Metanephros (tissue), 2 donors: ENCODE results near the gene PIGO. TPM values are rescaled to one million over a fixed set of nuclear protein-coding genes. Genes with fewer than 3 reads are reported as not detected.

Experiments
- small RNA-seq: library from RNA; depleted of rRNA; stranded (forward); fragments of <200 nt; gene quantifications from one replicate; pipeline ENCODE3, GENCODE V24; 2014; ENCODE audit warnings: low replicate concordance
- total RNA-seq: library from RNA; depleted of rRNA; stranded (reverse); fragments of >200 nt; gene quantifications from one replicate; pipeline ENCODE4 v1.2.3, GENCODE V29; 2014

PIGO gene
- 24.0 TPM for total RNA-seq

DNA sequence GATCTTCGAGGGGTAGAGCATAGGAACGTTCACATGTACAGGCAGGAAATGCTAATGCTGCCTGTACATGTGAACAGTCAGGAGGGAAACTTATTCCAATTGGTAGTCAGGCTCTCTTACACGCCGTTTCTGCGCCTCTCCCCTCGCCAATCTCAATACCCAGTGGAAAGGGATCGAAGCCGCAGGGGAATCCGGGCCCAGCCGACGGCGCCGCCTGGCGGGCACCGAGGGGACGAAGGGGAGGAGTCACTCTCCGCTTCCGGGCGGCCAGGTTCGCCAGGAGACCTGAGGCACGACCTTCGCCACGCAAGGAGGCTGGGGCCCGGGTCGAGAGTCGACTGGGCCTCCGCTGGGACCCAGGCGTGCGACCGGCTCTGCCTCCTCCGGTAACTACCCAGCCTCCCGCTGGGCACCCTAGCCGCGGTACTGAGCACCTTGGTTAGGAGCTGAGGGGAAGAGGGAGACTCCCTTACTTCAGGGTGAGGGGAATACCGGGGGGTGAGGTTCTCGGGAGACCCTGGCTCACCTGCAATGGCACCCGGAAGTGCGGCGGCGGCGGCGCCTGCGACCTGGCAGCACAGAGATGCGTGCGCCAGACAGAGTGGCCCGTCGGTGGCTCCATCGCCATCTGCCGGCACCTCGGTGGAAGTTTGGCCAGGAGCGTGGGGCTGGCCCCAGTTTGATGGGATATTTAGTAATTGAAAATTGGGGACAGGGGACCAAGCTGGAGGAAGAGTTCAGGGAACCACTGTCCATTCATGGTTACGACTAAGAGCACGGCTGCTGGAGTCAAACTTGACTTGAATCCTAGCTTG is at the start of gene PIGO:
Gene PIGO (minus strand): TSS at position 557 of the 815 bp plus-strand sequence. CDS start 1,026 bp downstream, outside the sequence.

DNA sequence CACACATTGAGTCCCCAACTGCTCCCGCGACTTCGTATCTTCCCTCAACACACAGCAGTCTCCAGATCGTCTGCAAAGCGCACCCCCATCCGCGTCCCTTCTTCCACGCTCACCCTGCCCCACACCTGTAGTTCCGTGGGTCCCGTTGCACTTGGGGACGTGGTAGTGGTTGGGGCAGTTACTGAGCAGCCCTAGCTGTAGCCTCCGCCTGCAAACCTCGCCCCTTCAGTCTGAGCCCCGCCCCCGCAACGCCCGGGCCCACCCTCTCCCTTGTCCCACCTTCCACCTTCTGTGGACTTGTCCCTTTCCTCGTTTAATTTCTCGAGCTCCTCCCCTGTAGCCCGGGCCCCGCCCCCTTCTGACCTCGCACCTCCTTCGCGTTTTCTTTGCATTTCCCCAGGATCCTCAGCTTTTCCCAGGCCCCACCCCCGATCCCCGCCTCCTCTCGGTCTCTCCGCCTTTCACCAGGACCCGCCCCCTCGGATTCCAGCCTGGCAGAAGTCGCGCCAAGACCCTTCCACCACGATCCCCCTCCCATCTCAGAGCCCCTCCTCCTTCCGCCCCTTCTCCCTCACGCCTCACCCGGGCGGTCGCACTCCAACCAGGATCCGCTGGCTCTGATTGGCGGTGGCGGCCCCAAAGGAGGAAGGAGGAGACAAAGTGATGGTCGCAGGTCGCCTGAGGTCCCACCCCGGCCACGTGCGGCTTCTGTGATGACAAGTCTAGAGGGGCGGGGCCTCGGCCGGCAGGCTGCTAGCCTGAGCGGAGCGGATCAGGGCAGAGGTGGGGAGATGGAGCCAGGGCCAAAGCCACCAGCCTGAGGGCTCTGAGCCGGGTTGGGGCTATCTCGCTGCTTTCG is 19.5 kb upstream of the PIGO start, which contains the start of gene ATOSB:
Gene ATOSB (minus strand): TSS at position 183 of the 859 bp plus-strand sequence. CDS start 7,588 bp downstream, outside the sequence.

DNA sequence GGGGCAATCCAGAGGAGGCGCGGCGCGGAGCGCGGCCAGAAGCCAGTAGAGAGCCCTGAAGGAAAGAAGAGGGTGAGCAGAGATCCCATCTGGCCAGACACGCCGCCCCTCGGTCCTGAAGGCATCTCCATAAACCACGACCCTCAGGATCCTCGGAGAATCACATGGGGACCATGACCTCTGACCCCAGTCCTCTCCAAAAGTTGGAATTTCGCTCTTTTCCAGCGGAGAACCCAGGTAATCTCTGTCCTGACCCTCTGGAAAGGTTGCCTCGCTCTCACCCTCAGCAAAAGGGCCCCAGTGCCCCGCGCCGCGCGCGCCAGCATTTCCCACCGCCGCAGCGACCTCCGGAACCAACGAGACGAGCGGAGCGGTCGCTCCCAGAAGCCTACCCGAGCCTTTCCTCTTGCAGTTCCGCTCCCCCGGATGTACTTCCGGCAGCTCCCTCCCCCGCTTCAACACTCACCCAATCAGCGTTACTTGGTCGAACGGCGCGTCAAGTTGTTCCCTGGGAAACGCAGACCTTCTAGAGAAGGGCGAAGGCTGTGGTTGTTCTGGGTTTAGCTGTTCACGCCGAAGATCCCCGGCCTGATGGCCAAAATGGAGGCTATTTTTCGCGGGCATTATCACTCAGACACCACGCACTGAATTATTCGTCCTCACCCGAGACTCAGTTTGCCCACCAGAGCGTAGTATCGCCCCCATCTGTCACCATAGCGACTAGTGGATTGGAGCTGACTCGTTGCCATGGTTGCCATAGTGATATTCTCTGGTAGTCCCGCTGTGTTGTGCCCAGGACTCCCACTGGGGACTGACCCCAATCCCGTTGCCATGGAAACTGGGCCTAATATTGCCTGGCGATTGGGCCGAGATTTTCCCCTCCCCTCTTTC is 6.6 kb upstream of the PIGO start, which contains the start of gene STOML2:
Gene STOML2 (minus strand): TSS at position 363 of the 891 bp plus-strand sequence. CDS start 37 bp downstream, at position 326.

DNA sequence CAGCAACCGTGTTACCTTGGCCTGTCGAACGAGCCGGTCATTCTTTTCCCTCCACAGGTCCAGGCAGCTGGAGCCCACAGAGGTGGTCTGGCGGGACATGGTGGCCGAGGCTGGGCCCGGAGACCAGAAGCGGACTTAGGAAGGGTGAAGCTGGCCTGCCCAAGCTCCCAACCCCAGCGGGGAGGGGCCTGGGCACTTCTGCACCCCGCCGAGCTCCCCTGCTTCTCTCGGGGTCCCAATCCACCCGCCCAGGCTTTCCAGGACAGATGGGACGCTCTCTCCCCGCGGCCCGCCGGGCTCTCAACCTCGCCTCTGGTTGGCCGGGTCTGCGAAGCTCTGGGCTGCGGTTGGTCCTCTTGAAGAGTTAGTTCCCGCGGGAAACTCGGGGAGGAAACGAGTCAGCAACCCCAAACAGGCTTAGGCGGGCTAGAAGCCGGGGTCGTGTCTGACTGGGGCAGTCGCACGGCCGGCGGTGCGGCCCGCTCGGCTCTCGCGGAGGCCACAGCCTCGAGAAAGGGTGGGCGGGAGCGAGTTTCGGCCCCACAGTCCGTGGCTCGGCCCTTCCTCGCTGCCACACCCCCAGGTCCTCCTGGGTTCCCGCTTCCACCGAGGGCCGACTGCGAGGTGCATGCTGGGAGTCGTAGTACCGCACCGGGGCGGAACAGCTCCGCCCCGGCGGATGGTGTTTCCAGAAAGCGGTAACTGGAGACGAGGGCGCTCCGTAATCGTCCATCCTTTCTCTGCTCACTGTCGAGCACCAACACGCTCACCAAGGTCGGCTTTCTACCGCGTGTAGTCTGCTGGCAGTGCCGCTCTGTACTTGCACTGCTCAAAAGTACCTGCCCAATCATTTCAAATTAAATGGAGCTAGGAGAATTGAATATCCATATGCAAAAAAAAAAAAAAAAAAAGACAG is 16.7 kb downstream of the PIGO start, which contains the start of gene FANCG:
Gene FANCG (minus strand): TSS at position 517 of the 916 bp plus-strand sequence. CDS start 418 bp downstream, at position 99.

DNA sequence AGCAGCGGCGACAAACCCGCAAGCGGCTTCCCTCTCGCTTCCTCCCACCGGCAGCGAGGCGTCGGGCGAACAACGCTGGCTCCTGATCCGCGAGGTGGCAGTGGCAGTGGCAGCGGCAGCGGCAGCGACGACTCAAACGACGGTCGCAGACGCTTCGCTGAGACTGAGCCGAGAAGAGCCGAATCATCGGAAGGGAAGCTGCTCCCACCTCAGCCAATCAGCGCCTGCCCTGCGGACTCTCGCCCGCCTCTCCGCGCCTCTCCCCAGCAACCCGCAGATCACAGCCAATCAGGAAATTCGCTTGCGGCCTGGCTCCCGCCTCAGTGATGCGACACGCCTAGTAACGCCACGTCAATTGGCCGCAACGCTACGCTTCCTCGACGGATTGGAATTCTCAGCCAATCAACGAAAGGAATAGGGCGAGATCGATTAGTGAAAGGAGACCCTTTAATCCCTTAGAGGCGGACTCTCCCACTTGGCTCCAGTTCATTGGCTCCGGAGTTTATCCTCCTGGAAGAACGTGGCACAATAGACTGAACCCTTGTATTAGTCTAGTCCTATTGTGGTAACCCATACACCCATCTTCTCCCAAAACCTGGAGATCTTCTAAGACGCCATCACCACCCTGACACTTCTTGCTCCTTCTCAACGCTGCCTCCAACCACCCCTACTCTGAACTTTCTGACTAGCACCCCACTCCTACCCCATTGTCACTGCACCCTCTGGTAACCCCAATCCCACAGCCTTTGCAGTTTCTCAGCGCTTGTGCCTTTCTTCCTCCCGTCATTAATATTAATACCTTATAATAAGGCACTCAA is 23.7 kb downstream of the PIGO start, which contains the start of gene VCP:
Gene VCP (minus strand): TSS at position 165 of the 818 bp plus-strand sequence. CDS start 272 bp downstream, outside the sequence.

Small RNA genes within 50 kb of the gene (small RNA-seq; reads per million reads assigned to genes)
- gene RN7SL338P = not detected

Other genes starting within 250 kb of the PIGO start
- 0.23 TPM for gene PHF24, start 138.3 kb downstream of the PIGO start, total RNA-seq
- gene DNAJB5, start 106.8 kb downstream of the PIGO start, total RNA-seq = 8.5 TPM
- gene VCP, start 24.0 kb downstream of the PIGO start, total RNA-seq = 284 TPM
- 27.7 TPM for gene FANCG, start 16.6 kb downstream of the PIGO start, total RNA-seq
- gene STOML2, start 6.5 kb upstream of the PIGO start, total RNA-seq = 108 TPM
- 12.4 TPM for gene ATOSB, start 19.3 kb upstream of the PIGO start, total RNA-seq
- 24.1 TPM for gene UNC13B, start 65.4 kb upstream of the PIGO start, total RNA-seq